HG03439 (cell line): ENCODE results near the gene PRLH.

Experiments
- ATAC-seq: cut with Tn5 transposase; IDR thresholded peaks from one replicate; pipeline ENCODE4 v1.9.1; 2021; ENCODE audit warnings: mild to moderate bottlenecking, moderate library complexity; ENCODE audit not compliant: unreplicated experiment

PRLH gene

DNA sequence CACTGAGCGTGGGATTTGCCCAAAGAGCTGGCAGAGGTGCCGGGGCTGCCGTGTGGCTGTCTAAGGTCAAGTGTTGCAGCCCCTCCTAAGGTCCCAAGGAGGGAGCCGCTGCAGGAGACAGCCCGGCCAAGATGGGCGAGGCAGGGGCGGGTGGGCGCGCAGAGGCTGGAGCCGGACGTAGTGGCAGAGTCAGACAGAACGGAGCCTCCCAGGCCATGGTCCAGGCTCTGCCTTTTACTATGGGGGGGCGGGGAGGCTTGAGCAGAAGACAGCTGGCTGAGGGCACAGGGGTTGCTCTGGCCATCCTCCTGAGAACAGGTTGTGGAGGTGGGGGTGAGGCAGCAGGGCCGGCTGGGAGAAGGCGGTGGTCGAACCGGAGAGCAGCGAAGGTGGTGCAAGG, 27.5 kb upstream of the PRLH start:
- no peak for ATAC-seq

DNA sequence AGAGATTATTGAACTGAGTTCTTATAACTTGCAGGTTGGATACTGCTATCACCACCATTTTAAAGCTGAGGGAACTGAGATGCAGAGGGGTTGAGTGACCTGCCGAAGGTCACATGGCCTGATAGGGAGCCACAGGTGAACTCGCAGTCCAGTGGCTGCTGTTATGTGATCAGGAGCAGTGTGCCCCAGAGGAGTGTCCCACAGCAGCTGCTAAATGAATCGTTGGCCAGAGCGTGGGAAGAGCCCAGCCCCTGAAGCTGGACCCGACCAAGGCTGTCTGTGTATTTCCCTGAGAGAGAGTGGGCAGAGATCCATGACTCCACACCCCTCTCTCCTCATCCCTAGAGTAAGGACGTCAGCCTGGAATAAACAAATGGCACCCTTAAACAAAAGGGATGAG, 26.7 kb upstream of the PRLH start:
- ATAC-seq: no peak

DNA sequence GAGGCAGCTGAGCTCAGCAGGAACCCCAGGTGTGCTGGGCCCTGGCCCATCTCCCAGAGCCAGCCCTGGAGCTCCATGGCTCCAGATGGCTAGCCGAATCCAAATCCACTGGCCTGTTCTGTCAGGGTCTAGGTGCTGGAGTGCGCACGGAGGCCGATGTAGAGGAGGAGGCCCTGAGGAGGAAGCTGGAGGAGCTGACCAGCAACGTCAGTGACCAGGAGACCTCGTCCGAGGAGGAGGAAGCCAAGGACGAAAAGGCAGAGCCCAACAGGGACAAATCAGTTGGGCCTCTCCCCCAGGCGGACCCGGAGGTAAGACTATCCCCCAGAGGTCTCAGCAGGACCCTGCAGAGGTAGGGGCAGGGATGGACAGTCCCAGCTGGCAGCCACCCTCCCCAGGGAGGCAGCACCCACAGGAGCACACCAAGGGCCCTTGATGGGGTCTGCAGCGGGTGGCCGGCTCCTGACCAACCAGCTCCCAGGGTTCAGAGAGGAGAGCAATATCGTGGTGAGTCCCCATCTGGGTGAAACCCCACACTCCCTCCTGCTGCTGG, 26.1 kb upstream of the PRLH start:
- no peak for ATAC-seq

DNA sequence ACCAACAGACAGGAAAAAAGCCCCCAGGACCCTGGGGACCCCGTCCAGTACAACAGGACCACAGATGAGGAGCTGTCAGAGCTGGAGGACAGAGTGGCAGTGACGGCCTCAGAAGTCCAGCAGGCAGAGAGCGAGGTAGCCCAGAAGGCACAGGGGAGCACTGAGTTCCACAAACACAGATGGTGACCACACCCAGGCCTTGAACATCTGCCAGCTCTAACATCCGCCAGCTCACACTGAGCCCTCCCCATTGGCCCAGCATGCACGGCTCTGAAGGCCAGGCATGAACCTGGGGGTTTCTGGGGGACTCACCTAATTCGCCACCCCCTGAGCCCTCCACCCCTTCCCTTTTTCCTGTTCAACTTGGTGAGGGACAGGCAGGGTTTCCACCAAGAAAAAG, 25.6 kb upstream of the PRLH start:
- no peak for ATAC-seq

DNA sequence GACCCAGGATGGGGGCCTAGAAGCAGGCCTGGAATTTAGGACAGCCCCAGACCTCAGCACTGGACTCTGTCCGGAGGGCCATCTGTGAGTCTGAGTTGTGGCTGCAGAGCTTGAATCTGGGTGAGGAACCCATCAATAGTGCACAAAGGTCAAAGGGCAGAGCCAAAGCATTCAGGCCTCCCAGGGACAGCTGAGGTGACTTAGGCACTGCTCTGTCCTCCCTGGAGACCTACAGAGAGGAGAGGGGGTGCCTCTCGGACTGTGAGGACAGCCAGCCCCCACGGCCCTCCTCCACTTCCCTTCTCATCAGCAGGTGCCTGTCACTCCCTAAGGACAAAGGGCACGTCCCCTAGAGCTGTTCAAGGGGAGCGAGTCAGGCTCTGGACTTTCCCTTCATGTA, 25.1 kb upstream of the PRLH start:
- no peak for ATAC-seq

DNA sequence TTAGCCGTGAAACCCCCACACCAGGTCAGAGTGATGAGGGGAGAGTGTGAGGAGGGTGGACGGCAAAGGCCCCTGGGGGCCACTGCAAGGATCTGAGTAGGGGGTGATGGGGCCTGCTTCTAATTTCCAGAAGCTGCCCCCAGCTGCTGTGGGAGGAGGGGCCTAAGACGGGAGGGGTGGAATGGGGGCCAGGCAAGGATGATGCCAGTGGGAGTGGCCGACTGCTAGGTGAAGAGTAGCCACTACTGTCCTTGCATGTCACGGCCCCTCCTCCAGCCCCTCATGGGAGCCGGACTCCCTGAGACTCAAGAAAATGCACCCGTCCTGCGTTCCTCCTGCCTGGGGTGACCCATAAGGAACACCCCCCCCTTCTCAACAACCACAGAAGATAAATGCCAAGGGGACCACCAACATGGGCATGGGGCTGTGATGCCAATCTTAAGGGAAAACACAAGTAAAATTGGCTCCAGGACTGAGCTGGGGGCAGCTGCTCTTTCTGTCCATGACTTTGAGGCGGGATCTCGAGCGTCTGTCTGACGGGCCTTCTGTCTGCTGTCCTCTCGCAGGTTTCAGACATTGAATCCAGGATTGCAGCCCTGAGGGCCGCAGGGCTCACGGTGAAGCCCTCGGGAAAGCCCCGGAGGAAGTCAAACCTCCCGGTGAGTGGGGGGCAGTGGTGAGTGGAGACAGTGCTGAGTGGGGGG, 24.2 kb upstream of the PRLH start:
- ATAC-seq: no peak

DNA sequence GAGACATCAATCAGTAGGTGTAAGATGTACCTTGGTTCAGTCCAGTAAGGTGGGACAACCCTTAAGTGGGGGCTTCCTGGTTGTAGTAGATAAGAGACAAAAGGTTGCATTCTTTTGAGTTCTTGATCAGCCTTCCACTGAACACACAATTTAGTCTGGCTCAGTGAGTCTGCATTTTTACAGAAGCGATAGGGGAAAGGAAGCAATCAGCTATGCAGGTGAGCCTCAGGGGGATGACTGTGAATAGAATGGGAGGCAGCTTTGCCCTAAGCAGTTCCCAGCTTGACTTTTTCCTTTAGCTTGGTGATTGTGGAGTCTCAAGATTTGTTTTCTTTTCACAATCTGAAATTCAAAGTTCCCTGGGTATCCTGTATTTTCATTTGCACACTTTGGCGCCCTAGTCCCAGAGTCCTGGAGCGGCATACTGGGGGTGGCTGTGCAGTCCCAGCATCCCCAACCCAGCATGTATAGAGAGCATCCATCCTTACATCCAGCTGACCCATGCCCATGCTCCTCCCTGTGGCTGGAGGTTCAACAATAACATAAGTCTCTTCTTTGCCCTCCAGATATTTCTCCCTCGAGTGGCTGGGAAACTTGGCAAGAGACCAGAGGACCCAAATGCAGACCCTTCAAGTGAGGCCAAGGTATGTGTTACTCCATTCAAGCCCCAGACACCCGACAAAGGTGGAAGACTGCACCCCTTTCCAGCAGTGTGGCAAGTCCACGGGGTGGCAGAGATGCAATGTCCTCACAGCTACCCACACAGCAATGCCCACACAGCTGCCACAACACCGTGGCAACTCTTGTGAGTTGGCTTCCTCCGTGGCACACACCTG, 20.1 kb upstream of the PRLH start:
- no peak for ATAC-seq

DNA sequence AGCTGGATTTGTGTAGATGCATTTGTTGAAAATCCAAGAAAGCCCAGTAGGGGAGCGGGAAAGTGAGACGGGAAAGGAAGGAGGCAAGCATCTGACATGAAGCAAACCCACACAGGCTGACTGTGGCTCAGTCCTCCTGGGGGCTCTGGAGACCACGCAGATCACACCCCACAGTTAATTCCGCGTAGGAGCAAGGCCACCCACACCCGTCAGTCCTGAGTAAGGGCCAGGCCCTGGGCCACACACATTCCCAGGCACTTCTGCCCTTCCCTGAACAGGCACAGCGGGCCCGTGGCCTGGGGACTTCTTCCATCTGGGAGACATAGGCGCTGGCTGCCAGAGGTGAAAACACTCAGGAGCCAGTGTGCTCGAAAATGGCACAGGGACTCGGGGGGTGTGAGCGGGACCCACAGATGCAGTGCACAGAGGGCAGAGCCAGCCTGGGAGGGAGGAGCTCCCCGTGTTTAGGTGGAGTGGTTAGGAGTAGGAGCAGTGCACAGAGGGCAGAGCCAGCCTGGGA, 19.4 kb upstream of the PRLH start:
- ATAC-seq: no peak

DNA sequence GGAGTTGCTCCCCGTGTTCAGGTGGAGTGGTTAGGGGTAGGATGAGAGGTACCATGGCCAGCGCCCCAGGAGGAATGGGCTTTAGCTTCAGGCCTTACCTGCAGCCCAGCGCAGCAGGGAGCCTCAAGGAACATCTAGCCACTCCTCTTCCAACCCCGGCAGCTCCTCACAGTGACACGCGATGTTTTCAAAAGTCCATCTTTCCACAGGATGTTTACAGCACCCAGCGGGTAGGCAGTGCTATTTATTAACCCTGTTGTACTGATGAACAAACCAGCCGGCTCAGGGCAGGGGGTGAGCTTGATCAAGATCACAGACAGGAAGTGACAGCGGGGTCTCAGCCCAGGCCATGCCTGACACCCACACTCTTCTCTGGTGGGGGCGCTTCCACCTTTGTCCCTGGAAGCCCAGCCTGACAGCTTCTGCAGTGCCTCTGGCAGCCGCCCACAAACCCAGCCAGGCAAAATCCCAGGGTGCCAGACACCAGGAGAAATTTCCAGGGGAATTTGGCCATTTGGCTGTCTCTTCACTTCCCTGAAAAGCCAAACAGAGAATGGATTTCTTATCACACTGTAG, 18.4 kb upstream of the PRLH start:
- ATAC-seq: no peak

DNA sequence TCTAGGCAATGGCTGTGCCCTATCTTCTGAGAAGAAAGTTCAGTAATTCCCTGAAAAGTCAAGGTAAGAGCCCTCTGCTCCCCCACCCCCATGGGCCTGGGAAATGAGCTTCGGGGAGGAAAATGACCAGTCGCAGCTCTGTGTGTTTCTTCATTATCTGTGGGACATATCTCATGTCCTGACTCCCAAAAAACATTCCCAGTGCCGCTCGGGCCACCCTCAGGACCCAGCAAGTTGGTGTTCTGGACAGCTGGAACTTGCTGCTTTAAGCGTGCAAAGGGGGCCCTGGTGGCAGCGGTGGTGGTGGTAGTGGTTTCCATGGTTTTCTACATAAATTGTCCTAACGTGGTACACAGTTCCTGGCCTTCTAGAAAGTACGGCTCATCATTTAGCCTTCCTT, 17.2 kb upstream of the PRLH start:
- ATAC-seq: no peak

DNA sequence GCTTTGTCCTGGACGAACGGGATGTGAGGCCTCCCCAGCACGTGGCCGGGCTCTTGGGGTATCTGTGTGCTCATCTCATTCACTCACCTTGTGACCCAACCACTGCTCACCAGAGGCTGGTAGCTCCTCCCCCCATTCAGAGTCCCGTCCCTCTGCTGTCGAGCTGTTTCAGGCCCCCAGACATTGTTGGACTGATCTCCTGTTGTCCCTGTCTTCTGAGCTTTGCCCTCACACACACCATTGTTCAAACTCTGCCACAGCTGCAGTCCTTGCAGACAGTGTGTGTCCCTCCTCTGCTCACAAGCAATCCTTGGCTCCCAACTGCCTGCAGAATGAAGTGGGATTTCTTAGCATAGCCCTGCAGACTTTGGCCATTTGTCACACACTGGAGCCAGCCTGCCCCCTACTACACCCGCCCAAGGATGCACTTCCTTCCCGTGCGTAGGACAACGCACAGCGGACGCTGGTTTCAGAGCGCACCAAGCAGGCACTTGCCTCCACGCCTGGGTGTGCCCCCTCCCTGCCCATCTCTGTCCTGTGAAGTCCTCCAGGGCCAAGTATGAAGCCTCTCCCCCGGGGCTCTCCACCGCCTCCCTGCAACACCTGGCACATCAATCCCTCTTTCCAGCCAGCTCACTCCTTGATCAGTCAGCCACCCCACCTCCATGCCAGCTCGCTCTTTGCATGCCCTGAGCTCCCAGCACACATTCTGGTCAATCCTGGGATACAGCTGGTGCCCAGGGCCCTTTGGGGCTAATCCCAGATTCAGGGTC, 16.5 kb upstream of the PRLH start:
- no peak for ATAC-seq

DNA sequence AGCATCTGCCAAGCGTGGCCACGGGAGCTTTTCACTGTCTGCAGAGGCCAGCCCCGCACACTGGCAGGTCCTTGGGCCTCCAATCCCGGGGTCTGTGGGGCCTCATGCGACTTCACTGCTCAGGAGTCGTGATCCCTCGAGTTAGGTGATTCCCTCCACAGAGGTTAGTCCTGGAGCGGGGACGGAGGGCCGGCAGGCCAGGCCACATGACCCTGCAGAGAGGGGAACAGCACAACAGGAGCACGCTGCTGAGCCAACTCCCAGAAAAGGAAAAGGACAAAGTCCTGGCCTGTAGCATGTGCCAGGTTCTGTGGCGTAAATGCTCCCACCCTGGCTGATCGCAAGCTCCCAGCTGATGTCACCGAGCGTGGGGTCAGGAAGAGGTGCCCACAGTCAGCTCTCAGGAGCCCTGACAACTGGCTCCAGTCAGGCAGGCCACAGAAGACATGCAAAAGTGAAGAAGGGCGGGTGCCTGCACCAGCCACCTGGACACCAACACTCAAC, 15.3 kb upstream of the PRLH start:
- no peak for ATAC-seq

DNA sequence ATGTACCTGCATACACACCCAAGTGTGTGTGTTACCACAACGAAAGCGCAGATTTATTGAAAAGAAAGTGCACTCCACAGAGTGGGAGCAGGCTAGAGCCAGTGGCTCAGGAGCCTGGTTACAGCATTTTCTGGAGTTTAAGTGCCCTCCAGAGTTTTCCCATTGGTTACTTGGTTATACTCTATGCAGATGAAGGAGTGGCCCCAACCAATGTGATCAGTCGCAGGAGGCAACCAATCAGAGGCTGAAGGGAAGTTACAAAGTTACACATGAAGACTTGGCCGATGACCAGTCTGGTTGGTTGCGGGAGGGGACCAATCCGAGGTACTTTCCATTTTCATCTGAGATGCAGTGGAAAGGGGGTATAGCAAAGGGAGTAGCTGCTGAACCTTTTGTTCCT, 13.5 kb upstream of the PRLH start:
- no peak for ATAC-seq

DNA sequence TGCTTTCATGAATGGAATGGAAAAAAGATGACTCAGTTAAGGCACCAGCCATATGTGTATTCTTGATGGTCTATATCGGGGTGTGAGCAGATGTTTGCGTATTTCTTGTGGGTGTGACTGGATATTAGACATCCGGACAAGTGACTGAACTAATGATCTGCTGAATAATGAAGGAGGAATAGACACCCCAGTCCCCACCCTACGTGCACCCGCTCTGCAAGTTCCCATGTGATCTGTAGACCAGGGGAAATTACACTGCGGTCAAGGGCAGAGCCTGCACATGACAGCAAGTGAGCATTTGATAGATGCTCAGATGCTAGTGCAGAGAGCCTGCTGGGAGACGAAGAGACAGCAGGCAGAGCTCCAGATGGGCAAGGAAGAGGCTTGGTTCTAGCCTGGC, 12.4 kb upstream of the PRLH start:
- ATAC-seq: no peak

DNA sequence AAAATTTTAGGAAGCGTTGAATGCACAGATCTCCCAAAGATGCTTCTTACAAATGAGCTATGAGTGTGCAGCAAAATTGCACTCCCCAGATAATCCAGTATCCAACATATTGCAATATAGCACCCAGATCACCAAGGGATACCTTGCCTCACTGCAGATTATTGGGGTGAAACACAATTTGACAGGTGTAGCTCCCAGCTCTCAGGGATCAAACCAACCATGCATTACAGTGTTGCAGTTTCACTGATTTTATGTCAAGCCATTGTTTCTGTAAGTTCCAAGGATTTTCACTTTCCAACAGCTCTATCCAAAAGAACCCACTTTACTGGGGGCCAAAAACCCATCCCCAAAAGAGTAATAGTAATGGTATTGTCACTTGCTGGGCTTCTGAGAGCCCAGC, 10.8 kb upstream of the PRLH start:
- ATAC-seq: no peak

DNA sequence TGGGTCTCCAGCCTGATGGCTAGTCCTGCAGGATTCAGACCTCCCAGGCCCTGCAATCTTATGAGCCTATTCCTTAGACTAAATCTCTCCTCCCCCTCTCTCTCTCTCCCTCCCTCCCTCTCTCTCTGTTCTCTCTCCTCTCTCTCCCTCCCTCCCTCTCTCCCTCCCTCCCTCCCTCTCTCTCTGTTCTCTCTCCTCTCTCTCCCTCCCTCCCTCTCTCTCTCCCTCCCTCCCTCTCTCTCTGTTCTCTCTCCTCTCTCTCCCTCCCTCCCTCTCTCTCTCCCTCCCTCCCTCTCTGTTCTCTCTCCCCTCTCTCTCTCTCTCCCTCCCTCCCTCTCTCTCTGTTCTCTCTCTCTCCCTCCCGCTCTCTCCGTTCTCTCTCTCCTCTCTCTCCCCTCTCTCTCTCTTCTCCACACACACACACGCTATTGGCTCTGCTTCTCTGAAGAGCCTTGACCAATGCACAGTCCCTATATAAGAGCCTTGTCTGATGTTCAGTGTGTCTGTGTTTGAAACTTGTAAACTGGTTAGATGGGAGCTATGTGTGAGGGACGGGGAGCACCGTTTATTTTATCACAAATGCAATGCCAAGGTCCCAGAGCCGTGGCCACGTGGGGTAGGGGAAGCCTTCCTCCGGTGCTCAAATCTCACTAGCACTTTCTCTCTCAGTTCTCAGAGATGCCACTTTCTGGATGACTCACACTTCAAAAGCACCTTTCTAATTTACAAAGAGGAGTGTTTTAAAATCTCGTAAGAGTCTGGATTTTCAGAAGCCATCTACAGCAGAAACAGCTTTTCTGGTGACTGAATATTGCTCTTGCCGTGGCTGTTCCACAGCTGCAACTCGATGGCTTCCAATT, 9.4 kb upstream of the PRLH start:
- ATAC-seq: peak; percentile 94

DNA sequence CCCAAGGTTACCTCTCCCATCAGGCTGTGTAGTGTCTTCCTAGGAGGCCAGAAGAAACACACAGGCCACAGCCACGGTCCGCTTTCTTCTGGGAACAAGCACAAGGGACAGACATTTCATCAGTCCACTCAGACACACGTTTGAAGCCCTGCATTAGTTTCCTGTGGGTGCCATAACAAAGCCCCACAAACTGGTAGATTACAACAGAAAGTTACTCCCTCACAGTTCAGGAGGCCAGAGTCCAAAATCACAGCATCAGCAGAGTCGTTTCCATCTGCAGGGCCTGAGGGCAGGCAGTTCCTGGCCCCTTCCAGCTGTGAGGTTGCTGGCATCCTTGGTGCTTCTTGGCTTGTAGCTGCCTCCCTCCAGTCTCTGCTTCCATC, 8.8 kb upstream of the PRLH start:
- ATAC-seq: peak; percentile 23

DNA sequence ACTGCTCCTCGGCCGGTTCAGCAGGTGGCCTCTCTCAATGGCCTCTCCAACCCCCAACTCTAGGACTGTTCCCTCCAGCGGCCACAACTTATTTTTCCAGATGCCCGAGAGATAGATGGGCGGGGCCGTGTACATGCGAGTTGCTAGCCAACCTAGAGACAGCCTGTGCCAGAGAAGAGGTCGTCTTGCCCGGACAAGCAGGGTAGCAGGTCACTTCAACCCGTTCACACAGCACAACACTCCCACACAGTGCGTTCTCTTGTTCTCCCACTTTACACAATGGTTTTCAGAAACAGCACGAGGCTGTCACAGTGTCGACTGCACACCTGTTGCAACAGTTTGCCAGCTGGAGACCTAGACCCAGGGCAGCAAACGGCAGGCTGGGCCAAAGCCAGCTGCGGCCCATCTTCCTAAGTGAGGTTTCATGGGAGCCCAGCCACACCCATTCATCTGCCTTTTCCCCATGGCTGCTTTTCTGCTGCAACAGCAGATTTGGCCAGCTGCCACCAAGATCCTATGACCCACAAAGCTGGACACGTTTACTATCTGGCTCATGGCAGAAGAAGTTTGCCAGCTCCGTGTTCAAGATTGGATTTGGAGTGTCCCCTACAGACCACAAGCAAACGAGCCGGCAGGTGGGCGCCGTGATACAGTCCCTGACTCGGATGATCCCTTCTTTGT, 7.3 kb upstream of the PRLH start:
- no peak for ATAC-seq

DNA sequence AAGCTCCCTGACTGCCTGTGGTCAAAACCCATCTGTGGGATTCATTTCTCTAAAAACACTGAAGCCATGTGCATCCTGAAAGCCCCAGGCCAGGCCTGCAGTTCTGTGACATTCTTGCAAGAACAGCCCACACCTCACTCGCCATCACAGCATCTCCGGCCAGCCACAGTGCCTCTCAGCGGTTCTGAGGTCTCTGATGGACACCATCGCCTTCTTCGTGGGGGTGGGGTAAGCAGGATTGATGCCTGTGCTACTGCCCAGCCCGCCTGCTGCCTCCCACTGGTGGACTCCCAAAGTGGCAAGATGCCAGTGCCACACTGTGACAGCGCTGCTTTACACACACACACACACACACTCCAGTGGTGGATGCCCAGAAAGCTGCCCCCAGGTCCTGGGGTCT, 5.2 kb upstream of the PRLH start:
- ATAC-seq: no peak
